T47D (cell line): Measurements from ENCODE around the gene ST6GALNAC4.

Source experiments
- DNase-seq, 2 experiments: peaks; one replicate each; pipeline versions ENCODE4 v3.0.0 to v3.0.0-alpha.2; 2011 to 2012; ENCODE audit warnings: low read depth in 1 of 2, low spot score in 1 of 2
- JUND ChIP-seq: IDR thresholded peaks from 2 replicates; pipeline ENCODE4 v1.6.1; 2012; ENCODE audit warnings: low read depth
- in situ Hi-C: cut with HindIII; loops from 2 replicates; pipeline ENCODE4 v1.10.0; 2016; ENCODE audit warnings: low sequenced_read_pairs, low pct_unique_long_range_greater_than_20kb

ST6GALNAC4 gene

DNA sequence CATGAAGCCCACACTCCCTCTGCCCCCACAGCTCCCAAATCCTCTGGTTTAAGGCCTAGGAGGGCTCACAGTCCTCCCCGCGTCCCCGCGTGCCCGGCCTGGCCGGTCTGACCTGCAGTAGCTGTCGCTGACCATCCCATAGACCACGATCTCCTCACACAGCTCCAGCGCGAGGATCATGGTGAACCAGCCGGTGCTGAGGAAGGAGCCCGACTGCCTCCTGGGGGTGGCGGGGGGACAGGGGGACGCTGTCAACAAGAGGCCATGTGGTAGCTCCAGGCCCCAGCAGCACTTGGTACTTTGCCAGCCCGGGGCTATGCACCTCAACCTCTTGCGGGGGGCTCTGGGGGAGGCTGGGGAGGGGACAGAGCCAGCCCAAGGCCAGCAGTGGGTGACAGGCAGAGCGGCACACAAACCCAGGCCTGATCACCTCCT is 7.0 kb downstream of the ST6GALNAC4 start:
- TF ChIP-seq JUND = no peak
- in situ Hi-C loops = no loop called here
- DNase-seq = no peak

- in situ Hi-C loops = no loop called here
- DNase-seq = no peak
- no peak for TF ChIP-seq JUND
Observed at GRCh38 chr9:127908660-127908926, 8.2 kb downstream of the ST6GALNAC4 start.

DNA sequence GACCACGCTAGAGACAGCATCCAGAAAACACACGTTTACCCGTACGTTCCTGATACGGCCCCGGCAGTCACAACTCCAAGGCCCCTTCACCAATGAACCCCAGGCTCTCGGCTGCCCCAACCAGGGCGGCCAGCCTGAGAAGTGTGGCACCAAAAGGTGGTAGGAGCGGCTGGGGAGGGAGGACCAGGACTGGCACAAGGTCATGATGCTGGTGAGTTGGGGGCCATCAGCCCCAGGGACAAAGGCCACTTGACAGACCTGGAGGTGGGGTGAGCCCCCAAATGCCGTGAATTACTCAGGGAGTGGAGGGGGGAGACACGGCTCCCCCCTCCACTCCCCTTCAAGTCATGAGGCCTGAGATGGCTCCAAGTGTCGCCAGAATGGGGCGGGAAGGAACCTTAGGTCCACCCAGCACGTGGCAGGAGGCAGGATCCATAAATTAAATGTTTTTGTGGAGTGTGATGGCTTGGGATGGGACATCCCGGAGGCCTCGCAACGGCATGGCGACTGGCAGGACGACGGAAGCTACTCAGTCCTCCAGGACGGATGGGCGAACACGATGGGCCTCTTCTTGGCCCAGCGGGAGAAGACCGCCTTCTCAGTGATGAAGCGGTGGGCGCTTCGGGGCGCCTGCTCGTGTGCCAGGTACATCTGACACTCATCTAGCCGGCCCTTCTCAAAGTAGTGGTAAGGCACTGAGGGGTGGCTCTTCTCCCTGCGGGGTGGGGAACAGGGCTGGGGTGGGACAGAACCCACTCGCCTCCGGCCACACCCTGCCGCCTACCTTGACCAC is 8.8 kb downstream of the ST6GALNAC4 start:
- in situ Hi-C loops = no loop called here
- DNase-seq = no peak
- no peak for TF ChIP-seq JUND

GRCh38 chr9:127905788-127906191 is 11.1 kb downstream of the ST6GALNAC4 start:
- no peak for DNase-seq
- no peak for TF ChIP-seq JUND
- in situ Hi-C loops = no loop called here

DNA sequence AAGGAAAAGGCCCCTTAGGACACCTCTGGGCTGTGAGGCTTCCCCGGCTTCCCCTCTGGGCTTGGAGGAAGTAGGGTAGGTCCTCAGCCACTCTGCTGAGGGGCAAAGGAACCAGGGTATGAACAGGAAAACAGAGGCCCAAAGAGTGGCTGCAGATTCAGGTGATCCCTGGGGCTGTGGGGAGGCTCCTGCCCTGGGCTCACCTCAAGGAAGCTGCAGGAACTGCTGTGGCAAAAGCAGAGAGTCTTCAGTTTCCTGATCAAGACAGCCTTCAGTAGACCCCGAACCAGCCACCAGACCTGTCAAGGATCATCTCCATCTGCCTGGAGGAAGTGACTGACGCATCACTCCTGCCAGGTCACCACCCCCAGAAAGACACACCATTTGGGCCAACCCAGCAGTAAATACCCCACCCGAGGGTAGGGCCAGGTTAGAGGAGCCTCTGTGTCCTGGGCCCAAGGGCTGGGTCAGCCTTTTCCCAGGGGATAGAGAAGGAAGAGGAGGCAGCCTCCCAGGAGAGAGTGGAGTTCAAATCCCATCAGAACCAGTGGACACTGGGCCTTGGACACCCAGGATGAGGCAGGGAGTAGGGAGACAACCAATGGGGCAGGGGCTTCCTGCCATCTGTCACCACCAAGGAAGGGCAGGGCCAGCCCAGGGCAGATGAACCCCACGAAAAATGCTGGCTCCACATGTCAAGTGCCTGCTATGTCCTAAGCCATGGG is 11.7 kb downstream of the ST6GALNAC4 start:
- no peak for TF ChIP-seq JUND
- DNase-seq = no peak
- in situ Hi-C loops = no loop called here

DNA sequence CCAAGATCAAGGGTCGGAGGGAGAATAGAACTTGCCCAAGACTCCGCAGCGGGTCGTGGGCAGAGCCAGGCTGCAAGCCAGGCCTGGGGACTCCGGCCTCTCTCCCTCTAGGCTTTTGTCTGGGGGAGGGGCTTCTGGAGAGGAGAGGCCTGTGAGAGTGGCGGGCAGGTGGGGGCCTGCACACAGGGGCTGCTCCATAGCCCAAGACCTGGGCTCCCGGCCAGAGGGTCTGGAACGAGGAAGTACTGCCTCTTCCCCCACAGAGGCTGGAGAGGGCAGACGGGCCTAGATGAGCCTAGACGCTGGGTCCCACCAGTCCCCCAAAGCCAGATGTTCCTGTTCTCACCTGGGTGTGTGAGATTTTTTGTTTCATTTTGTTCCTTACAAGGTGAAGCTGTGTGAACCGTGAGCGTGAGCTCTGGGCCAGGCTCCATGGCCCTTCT is 12.3 kb downstream of the ST6GALNAC4 start:
- TF ChIP-seq JUND = no peak
- DNase-seq = no peak
- in situ Hi-C loops = no loop called here

DNA sequence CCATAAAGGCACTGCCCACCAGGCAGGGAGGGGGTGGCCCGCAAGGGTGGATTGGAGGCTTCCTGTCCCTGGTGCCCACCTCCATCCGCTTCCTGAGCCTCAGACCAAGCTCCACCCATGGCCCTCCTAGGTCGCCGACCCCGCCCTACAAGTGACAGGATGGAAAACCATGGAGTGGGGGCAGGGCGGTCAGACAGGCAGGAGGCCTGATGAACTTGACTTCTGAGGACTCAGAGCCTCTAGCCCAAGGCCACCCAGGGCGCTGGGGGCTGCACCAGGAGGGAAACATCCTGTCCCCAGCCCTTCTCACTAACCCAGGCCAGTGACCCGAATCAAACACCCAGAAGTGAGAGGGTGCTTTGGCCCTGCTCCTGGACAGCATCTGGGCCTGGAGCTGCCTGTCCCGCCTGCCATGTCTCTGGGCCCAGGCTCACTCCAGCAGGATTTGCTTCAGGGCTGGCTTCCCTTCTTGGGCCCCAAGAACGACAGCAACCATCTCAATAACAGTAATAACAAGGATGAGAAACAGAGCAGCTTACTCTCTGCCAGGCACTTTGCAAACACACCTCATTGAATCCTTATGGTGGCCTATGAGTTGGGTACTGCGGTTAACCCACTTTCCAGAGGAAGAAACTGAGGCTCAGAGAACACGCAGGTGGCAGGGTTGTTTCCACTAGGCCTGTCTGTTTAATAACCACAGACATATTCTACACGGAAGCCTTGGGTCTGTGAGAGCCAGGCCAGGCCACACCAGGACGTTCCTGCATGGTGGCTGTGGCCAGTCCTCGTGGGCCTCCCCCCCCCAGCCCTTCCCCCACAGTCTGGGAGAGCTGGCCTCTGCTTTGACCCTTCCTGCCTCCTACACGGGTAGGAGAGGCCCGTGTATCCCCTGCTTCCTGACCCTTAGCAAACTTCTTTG is 13.0 kb downstream of the ST6GALNAC4 start:
- TF ChIP-seq JUND = no peak
- in situ Hi-C loops = no loop called here
- no peak for DNase-seq

- peak; percentile 83 to 86 for DNase-seq
- in situ Hi-C loops = no loop called here
Observed at GRCh38 chr9:127899128-127899943, 17.5 kb downstream of the ST6GALNAC4 start, which contains the start of gene ST6GALNAC6. TSS of gene ST6GALNAC6 (minus strand) at chr9:127899603. CDS start at chr9:127897981, 1,622 bp downstream.

GRCh38 chr9:127898433-127899127 is 18.3 kb downstream of the ST6GALNAC4 start:
- no peak for DNase-seq
- in situ Hi-C loops = no loop called here
- TF ChIP-seq JUND = no peak

More at GRCh38 chr9:127899128-127899943, 17.5 kb downstream of the ST6GALNAC4 start, which contains the start of gene ST6GALNAC6:
- no peak for TF ChIP-seq JUND

- no peak for TF ChIP-seq JUND
- peak; percentile 79 to 94 for DNase-seq
- in situ Hi-C loops = no loop called here
Observed at GRCh38 chr9:127897193-127897692, 19.6 kb downstream of the ST6GALNAC4 start.

DNA sequence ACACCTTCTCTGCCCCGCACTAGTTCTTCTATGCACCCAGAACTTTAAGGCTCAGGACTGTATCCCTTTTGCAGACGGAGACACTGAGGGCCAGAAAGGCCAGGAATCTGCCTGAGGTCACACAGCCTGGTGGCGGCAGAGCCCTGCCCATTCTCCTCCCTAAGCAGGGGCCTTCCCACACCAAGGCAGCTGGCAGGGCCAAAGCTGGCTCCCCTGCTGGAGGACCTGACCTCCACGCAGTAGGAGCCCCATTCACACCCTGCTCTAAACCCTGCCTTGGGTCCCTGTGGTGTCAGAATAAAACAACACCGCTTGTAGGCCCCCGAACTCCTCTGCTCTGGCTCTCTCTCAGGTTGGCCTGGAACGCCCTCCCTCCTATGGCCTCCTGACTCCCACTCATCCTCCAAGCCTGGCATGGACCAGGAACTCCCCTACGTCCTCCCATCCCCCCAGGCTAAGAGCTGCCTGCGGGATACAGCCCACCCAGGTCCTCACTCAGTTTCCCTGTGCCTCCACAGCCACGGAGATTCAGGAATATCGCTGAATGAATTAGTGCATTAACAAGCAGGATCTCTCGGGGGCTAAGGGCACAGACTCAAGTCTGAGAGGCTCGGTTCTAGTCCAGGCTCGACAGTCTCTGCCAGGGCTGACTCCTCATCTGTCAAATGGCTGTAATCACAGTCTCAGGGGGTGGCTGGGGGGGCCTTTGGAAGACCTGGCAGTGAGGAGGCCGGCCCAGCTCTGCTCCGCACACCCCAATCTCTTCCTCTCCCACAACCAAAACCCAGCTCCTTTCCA is 20.2 kb downstream of the ST6GALNAC4 start:
- in situ Hi-C loops = no loop called here
- no peak for TF ChIP-seq JUND
- no peak for DNase-seq
